Astrocyte of the cerebellum (primary cell): ENCODE measurements around the gene LAMC2.
"Not testable (repeated sequence)": the region's sequence is repeated elsewhere in the genome, so short reads cannot be mapped to it uniquely, and the experiment has no call there.

ENCODE experiments used
- DNase-seq: peaks from one replicate; pipeline ENCODE4 v3.0.0-alpha.2; 2011; ENCODE audit warnings: low read depth
- H3K4me3 ChIP-seq: 2 replicates; pipeline ENCODE4 v1.5.1; 2011; ENCODE audit warnings: mild to moderate bottlenecking, low read depth, low read length, moderate library complexity
- CTCF ChIP-seq: IDR thresholded peaks from 2 replicates; pipeline ENCODE4 v1.5.1; 2012; ENCODE audit warnings: low read length, low read depth, moderate library complexity, mild to moderate bottlenecking; ENCODE audit errors: missing control alignments
- in situ Hi-C: cut with HindIII; loops from 2 replicates; pipeline ENCODE4 v1.10.0; 2017; ENCODE audit warnings: low sequenced_read_pairs

The LAMC2 gene

GRCh38 chr1:183236158-183236725 is 50.2 kb downstream of the LAMC2 start:
- TF ChIP-seq CTCF: no peak
- no peak overlapping the region for H3K4me3 ChIP-seq
- no peak for DNase-seq
- in situ Hi-C loops: no loop called here

GRCh38 chr1:183237046-183237445 is 51.0 kb downstream of the LAMC2 start:
- no peak for TF ChIP-seq CTCF
- in situ Hi-C loops: no loop called here
- DNase-seq: no peak
- no peak overlapping the region for H3K4me3 ChIP-seq

GRCh38 chr1:183238071-183238470 is 52.0 kb downstream of the LAMC2 start:
- TF ChIP-seq CTCF: no peak
- DNase-seq: no peak
- H3K4me3 ChIP-seq: no peak overlapping the region
- in situ Hi-C loops: no loop called here

GRCh38 chr1:183239220-183239742 is 53.2 kb downstream of the LAMC2 start:
- no peak overlapping the region for H3K4me3 ChIP-seq
- DNase-seq: no peak
- no peak for TF ChIP-seq CTCF
- in situ Hi-C loops: no loop called here

GRCh38 chr1:183239793-183240525 is 53.9 kb downstream of the LAMC2 start:
- in situ Hi-C loops: loop anchor here (5.0 kb wide), 2 partner anchors 37 to 87 kb away; no protein-coding TSS in a partner anchor
- no peak for TF ChIP-seq CTCF
- DNase-seq: no peak
- H3K4me3 ChIP-seq: no peak overlapping the region

- TF ChIP-seq CTCF: no peak
- no peak overlapping the region for H3K4me3 ChIP-seq
- in situ Hi-C loops: loop anchor here (5.0 kb wide), 2 partner anchors 37 to 87 kb away; no protein-coding TSS in a partner anchor
- no peak for DNase-seq
Observed at GRCh38 chr1:183240526-183240825, 54.4 kb downstream of the LAMC2 start.

GRCh38 chr1:183240853-183241252 is 54.8 kb downstream of the LAMC2 start:
- not testable (repeated sequence) for DNase-seq, H3K4me3 ChIP-seq
- in situ Hi-C loops: loop anchor here (5.0 kb wide), 2 partner anchors 36 to 86 kb away; no protein-coding TSS in a partner anchor
